H1 (cell line): ENCODE data around the gene RPS28. TPM values are rescaled to one million over a fixed set of nuclear protein-coding genes. Genes with fewer than 3 reads are reported as not detected.
A peak's percentile ranks its signal among the peaks of the same experiment; 100 is the strongest.

Experiments used
- ASH2L ChIP-seq: fragments of 200-600, 300-600 bp; sonication (generic); IDR thresholded peaks from one replicate; pipeline ENCODE4 v1.7.1; 2017; ENCODE audit warnings: low read length
- BCL11A ChIP-seq, 2 experiments: IDR thresholded peaks; one replicate each; pipeline ENCODE4 v1.6.1; 2011; ENCODE audit warnings: low read depth in 2 of 2, low read length in 2 of 2, mild to moderate bottlenecking in 2 of 2
- BRCA1 ChIP-seq: IDR thresholded peaks from 2 replicates; pipeline ENCODE4 v1.6.1; 2012; ENCODE audit warnings: low read depth, low read length, improper control_type of control experiment
- CHD2 ChIP-seq: IDR thresholded peaks from 2 replicates; pipeline ENCODE4 v1.6.1; 2012; ENCODE audit warnings: low read length, improper control_type of control experiment
- CTBP2 ChIP-seq: IDR thresholded peaks from 2 replicates; pipeline ENCODE4 v1.7.0; 2011; ENCODE audit warnings: borderline replicate concordance, mild to moderate bottlenecking, moderate library complexity, mixed read lengths, low read length; ENCODE audit not compliant: insufficient read depth, insufficient read length
- EZH2 ChIP-seq: fragments of 200-600 bp; sonication (generic); IDR thresholded peaks from 2 replicates; pipeline ENCODE4 v1.7.1; 2012; ENCODE audit warnings: low read depth, mild to moderate bottlenecking, moderate library complexity, low read length, inconsistent platforms; ENCODE audit not compliant: severe bottlenecking
- GABPA ChIP-seq: IDR thresholded peaks from 2 replicates; pipeline ENCODE4 v1.6.1; 2011; ENCODE audit warnings: mild to moderate bottlenecking, low read length, moderate library complexity, borderline replicate concordance; ENCODE audit not compliant: insufficient read depth
- KDM1A ChIP-seq: fragments of 200-600, 300-600 bp; sonication (generic); IDR thresholded peaks from 2 replicates; pipeline ENCODE4 v1.7.1; 2016; ENCODE audit warnings: mild to moderate bottlenecking, low read length, borderline replicate concordance
- NRF1 ChIP-seq: IDR thresholded peaks from 2 replicates; pipeline ENCODE4 v1.6.1; 2011; ENCODE audit warnings: mild to moderate bottlenecking, low read depth, low read length, improper control_type of control experiment
- POLR2AphosphoS5 ChIP-seq: IDR thresholded peaks from 2 replicates; pipeline ENCODE4 v1.6.1; 2011; ENCODE audit warnings: low read depth, low read length
- SP1 ChIP-seq: IDR thresholded peaks from 2 replicates; pipeline ENCODE4 v1.6.1; 2011; ENCODE audit warnings: low read depth, low read length
- TAF1 ChIP-seq: IDR thresholded peaks from 2 replicates; pipeline ENCODE4 v1.6.1; 2011; ENCODE audit warnings: mild to moderate bottlenecking, low read depth, low read length
- polyA plus RNA-seq, 7 experiments: library from polyadenylated mRNA; depleted of rRNA in 3 of 7; stranded (reverse) in 5 of 7; unstranded in 2 of 7; fragments of >200 nt in 5 of 7; fragments of 200-250 nt in 2 of 7; gene quantifications; 1 replicate in 5 of 7; 2 replicates in 1 of 7; 4 replicates in 1 of 7; pipeline versions ENCODE4 v1.2.1 to v1.2.3, GENCODE V29; 2011 to 2013; ENCODE audit warnings: missing spikeins in 2 of 7, mixed read lengths in 2 of 7
- total RNA-seq: library from RNA; stranded (reverse); fragmentation: NEBNext Ultra II Directional; extraction: Animal tissue kit (Norgen Biotek cat#: 25700); gene quantifications from 2 replicates; pipeline ENCODE4 v1.2.1, GENCODE V29; 2021
- TF ChIP-seq, protein P1 (sequence below): IDR thresholded peaks from 2 replicates; pipeline ENCODE4 v1.6.1; 2012; ENCODE audit warnings: inconsistent platforms
- TF ChIP-seq, protein P2 (sequence below): IDR thresholded peaks from 2 replicates; pipeline ENCODE4 v1.6.1; 2011; ENCODE audit warnings: low read depth, mild to moderate bottlenecking, low read length; ENCODE audit not compliant: insufficient read depth

The RPS28 gene
- total and polyA plus RNA-seq, 2 of the 8 experiments (the other 6 are each of a cell fraction or from before 2014, with no cell fraction given): 1,241 to 1,699 TPM

DNA sequence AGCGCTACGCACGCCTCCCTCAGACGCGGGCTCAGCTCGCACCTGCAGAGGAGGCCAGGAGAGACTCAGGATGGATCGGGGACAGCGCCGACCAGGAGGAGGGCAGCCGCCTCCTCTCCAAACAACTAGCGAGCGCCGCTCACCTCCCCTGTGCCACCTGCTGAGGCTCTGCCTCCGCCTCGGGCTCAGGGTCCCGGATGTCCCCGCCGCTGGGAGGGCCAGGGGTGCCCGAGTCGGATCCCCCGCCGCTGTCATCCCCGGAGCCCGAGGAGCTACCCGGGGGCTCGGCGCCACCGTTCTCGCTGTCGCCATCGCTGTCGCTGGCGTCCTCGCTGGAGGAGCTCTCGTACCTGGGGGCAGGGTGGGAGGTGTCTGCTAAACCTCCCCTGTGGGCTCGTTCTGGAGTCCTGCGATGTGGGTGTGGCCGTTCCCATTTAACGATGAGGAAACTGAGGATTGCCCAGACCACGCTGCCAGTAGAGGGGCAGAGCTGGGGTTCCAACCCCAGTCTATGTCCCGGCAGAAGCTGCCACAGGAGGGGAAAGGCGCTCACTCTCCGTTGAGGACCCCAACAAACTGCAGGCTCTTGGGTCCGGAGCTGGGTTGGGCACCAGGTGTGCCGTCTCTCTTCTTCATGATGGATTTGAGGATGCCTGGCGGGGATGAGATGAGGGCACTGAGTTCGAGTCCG is 12.6 kb downstream of the RPS28 start (continued):
- no peak for TF ChIP-seq CTBP2
- TF ChIP-seq SP1: no peak
- TF ChIP-seq, protein P1, sequence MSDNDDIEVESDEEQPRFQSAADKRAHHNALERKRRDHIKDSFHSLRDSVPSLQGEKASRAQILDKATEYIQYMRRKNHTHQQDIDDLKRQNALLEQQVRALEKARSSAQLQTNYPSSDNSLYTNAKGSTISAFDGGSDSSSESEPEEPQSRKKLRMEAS: 0 out of 2 replicates have a peak, but pooled peaks have one; percentile 26
- no peak for TF ChIP-seq NRF1
- TF ChIP-seq ASH2L: no peak
- TF ChIP-seq BCL11A (IDR thresholded peaks at IDR 0.05; ENCODE audit: low read depth in 2 of 2, low read length in 2 of 2): no peak
- TF ChIP-seq EZH2: peak; percentile 82
- no peak for TF ChIP-seq GABPA
- TF ChIP-seq, protein P2, sequence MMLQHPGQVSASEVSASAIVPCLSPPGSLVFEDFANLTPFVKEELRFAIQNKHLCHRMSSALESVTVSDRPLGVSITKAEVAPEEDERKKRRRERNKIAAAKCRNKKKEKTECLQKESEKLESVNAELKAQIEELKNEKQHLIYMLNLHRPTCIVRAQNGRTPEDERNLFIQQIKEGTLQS: no peak
- TF ChIP-seq TAF1: no peak
- no peak for TF ChIP-seq BRCA1
- TF ChIP-seq POLR2AphosphoS5: no peak
- TF ChIP-seq KDM1A: no peak
- no peak for TF ChIP-seq CHD2
- TF ChIP-seq, all 59 proteins: peak for 3
